HG03442 (cell line): ENCODE results near the gene AMTN.
A peak's percentile ranks its signal among the peaks of the same experiment; 100 is the strongest.
"Not testable (repeated sequence)": the region's sequence is repeated elsewhere in the genome, so short reads cannot be mapped to it uniquely, and the experiment has no call there.

Experiments
- ATAC-seq: cut with Tn5 transposase; IDR thresholded peaks from one replicate; pipeline ENCODE4 v1.9.1; 2021; ENCODE audit warnings: mild to moderate bottlenecking, moderate library complexity; ENCODE audit not compliant: unreplicated experiment

The AMTN gene, protein sequence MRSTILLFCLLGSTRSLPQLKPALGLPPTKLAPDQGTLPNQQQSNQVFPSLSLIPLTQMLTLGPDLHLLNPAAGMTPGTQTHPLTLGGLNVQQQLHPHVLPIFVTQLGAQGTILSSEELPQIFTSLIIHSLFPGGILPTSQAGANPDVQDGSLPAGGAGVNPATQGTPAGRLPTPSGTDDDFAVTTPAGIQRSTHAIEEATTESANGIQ

GRCh38 chr4:70518269-70518668 is at the start of gene AMTN:
Gene AMTN, plus strand, starts transcription at chr4:70518569. Its CDS starts 209 bp downstream, at chr4:70518778.
- ATAC-seq = no peak

GRCh38 chr4:70471897-70472296 is 46.5 kb upstream of the AMTN start, which contains the start of gene MUC7:
Gene MUC7, plus strand, starts transcription at chr4:70472197. Its CDS starts 1,825 bp downstream, at chr4:70474022.
- ATAC-seq = no peak

DNA sequence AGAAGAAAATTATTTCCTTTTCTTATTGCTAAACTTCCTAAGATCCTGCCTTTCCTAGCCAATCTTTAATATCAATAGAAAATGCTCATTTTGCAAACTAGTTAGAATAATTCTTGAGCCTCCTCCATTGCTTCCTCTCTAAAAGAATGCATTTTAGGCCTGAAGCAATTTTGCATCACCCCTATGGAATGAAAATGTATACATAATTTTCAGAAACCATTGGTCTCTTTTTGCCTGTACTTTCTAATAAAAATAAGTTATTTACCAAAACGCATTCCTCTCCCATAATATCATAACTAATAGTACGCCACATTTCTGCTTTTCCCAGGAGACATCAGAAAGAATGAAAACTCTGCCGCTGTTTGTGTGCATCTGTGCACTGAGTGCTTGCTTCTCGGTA is 44.7 kb upstream of the AMTN start:
- no peak for ATAC-seq

- ATAC-seq = no peak
Observed at GRCh38 chr4:70488748-70489147, 29.6 kb upstream of the AMTN start.

GRCh38 chr4:70496231-70496630 is 22.1 kb upstream of the AMTN start:
- no peak for ATAC-seq

DNA sequence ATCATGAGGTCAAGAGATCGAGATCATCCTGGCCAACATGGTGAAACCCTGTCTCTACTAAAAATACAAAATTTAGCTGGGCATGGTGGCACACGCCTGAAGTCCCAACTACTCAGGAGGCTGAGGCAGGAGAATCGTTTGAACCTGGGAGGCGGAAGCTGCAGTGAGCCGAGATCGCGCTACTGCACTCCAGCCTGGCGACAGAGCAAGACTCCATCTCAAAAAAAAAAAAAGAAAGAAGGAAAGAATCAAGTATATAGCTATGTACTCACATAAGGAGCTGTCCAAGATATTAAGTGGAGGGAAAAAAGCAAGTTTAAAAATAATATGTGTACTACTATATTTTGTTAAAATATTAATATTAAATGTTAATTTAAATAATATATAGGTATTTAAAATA is 16.5 kb upstream of the AMTN start:
- ATAC-seq = not testable (repeated sequence)

GRCh38 chr4:70504733-70505132 is 13.6 kb upstream of the AMTN start:
- ATAC-seq = no peak

- peak; percentile 97 for ATAC-seq
Observed at GRCh38 chr4:70505151-70505748, 13.1 kb upstream of the AMTN start.

DNA sequence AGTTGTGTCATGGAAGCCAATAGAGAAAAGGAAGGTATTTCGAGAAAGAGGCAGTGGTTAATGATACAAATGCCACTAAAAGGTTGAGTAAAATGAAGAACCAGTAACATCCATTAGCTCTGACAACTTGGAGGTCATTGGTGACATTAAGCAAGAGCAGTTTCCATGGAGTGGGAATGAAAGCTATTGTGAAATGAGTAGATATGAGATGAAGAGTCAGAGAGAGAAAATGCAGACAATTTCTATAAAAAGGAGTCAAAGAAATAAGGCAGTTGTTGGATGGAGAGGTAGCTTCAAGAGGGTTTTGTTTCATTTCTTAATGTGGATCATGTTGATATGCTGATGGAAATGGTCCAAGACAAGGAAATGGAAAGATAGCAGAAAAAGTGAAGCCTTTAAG is 9.6 kb upstream of the AMTN start:
- ATAC-seq = no peak

GRCh38 chr4:70511365-70511764 is 7.0 kb upstream of the AMTN start:
- ATAC-seq = no peak

DNA sequence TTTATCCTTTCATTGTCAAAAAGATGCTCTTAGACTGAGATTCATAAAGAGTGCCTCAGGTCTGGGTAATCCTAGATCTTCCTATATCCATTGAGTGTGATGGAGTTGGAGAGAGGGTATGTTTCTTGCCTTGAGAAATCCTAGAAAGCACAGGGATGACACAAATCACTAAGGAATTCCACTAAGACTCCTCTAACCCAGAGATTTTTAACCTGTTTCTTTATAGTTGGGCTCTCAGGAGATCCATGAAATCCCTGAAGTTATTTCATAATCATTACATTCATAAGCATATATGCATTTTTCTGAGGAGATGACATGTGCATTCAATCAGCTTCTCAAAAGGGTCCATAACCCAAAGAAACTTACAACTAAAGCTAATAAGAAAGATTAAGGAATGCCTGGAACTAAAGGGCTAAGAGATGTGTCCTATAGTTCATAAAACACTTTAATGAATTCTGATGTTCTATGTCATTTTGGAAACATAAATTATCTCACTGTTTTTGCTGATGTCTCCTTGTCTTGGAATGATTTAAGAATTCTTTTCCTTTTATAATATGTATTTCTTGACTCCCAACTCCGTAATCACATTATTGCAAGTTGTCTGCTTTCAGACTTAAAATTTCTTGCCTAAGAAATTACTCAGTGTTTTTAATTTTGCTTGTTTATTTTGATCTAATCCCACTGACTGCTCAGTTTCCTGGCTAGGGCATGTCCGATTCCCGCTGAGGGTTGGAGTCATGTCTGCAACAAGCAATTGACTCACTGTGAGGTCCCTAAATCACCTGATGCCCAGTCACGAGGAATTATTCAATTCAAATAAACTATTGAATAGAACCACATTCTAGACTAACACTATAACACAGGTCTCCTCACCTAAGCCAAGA is 2.8 kb upstream of the AMTN start:
- ATAC-seq = no peak

DNA sequence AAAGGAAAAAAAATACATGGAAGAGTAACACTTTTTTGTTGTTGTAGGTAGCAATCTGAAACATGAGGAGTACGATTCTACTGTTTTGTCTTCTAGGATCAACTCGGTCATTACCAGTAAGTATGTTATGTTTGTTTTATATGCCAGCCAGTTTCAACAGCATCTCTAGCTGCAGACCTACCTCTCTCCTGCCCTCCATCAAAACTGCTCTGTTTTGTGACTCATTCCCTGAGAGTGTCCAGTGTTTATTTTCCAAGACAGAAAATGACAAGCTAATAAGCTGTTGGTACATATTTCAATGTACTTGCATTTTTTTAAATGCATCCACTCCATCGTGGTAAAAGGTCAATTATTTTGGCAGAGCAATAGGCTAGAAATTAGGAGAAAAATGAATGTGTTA is 347 bp downstream of the AMTN start:
- ATAC-seq = no peak

- no peak for ATAC-seq
Observed at GRCh38 chr4:70522626-70523025, 4.3 kb downstream of the AMTN start.

GRCh38 chr4:70530997-70531396 is 12.6 kb downstream of the AMTN start:
- ATAC-seq = no peak

- ATAC-seq = peak; percentile 90
Observed at GRCh38 chr4:70531981-70532380, 13.6 kb downstream of the AMTN start.

DNA sequence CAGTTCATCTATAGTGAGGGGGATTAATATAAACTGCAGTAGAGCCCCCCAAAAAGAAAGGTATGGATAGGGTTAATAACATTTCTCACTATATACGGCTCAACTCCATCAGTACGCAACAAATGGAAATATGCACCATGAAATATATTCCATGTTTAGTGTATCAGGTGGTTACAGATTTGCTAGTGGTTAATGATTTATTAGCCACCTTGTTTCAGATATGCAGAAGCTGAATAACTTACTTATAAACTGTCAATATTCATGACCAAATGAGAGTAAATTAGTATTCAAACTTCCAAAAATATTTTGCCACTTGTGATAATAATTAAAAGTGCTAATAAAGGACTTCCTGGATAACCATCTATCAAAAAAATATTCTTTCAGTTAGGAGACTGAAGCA is 14.8 kb downstream of the AMTN start:
- no peak for ATAC-seq

- ATAC-seq = no peak
Observed at GRCh38 chr4:70533791-70534190, 15.4 kb downstream of the AMTN start.

DNA sequence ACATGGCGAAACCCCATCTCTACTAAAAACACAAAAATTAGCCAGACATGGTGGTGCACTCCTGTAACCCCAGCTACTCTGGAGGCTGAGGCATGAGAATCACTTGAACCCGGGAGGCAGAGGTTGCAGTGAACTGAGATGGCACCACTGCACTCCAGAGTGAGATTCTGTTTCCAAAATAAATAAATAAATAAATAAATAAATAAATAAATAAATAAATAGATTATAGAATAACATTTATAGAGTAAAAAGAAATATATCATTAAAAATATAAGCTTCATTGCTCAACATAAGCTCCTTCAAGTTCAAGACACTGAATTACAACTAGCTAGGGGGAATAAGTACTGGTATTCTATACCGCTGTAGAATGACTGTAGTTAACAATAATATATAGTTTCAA is 16.5 kb downstream of the AMTN start:
- ATAC-seq = not testable (repeated sequence)

DNA sequence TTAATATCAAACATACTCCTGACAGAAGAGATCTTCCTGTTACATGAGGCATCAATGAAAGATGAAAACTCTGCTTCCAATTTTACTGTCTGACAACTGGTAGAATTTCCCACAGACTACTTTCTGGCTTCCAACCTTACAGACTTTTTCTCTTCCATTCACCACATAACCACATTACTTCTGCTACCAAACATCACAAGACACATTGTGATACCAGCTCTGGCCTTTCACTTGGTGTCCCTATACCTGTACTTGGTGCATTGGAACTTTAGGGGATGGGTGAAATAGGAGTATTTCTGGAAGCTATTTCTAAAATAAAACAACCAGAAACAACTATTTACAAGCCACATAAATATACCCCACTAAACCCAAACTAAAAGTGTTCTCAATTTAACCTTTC is 20.5 kb downstream of the AMTN start:
- no peak for ATAC-seq

GRCh38 chr4:70544279-70544868 is 26.0 kb downstream of the AMTN start:
- peak; percentile 72 for ATAC-seq

GRCh38 chr4:70556856-70557255 is 38.5 kb downstream of the AMTN start:
- ATAC-seq = no peak
